HG02678 (cell line): ENCODE results near the gene ABO.
"Not testable (repeated sequence)": the region's sequence is repeated elsewhere in the genome, so short reads cannot be mapped to it uniquely, and the experiment has no call there.

ENCODE experiments used
- ATAC-seq: cut with Tn5 transposase; IDR thresholded peaks from one replicate; pipeline ENCODE4 v1.9.1; 2021; ENCODE audit warnings: mild to moderate bottlenecking, moderate library complexity; ENCODE audit not compliant: unreplicated experiment

The ABO gene

DNA sequence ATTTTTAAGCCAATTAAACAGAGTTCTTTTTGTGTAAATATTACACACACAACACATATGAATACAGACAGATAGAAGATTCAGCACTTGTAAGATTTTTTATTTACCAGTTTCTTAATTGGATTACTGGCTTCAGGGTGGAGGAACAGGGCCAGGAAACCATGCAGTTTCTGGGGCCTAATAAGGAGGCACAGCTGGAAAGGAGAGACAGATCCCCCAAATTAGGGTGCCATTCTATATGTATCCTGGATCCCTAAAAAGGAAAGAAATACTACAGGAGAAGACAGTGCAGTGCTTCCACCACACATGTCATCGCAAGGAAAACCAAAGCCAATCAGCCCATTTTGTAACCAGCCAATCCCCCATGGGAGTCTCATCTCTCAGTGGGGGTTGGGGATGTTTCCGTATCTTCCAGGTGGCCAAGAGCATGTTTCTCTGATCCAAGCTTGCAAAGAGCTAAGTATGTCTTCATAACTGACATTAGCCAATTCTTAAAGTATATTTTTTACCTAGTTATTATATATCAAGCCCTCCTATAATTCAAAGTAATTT lies 15.8 kb upstream of the ABO start:
- no peak for ATAC-seq

GRCh38 chr9:133286523-133286922 lies 11.5 kb upstream of the ABO start:
- ATAC-seq: no peak

DNA sequence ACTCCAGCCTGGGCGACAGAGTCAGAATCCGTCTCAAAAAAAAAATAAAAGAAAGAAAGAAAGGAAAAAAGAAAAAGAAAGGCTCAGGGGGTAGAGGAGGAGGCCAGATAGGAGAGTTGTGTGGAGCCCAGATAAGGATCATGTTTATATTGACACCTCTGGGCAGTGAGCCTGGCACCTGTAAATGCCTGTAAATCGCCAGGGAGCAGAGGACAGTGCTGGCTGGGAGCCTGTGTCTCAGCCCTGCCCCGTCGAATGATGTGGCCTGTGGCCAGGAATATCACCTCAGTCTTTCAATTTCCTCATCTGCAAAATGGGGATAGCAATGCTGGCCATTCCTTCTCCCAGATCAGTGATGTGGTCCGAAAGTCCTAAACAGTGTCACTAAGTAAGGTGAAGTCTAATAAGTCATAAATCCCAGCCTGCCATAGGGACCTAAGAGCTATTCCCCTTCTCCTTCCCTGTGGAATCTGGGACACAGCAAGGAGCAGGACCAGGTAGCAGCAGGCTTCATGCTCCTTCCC lies 10.3 kb upstream of the ABO start:
- ATAC-seq: no peak

DNA sequence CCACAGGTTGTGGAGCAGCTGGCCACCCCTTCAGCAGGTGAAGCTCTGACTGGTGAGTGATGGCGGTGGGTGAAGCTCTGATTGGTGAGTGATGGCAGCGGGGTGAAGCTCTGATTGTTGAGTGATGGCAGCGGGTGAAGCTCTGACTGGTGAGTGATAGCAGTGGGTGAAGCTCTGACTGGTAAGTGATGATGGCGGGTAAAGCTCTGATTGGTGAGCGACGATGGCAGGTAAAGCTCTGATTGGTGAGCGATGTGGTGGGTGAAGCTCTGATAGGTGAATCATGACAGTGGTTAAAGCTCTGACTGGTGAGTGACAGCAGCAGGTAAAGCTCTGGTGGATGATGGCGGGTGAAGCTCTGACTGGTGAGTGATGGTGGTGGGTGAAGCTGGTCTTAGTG lies 9.4 kb upstream of the ABO start:
- no peak for ATAC-seq

- ATAC-seq: not testable (repeated sequence)
Observed at GRCh38 chr9:133283255-133284032, 8.4 kb upstream of the ABO start.

DNA sequence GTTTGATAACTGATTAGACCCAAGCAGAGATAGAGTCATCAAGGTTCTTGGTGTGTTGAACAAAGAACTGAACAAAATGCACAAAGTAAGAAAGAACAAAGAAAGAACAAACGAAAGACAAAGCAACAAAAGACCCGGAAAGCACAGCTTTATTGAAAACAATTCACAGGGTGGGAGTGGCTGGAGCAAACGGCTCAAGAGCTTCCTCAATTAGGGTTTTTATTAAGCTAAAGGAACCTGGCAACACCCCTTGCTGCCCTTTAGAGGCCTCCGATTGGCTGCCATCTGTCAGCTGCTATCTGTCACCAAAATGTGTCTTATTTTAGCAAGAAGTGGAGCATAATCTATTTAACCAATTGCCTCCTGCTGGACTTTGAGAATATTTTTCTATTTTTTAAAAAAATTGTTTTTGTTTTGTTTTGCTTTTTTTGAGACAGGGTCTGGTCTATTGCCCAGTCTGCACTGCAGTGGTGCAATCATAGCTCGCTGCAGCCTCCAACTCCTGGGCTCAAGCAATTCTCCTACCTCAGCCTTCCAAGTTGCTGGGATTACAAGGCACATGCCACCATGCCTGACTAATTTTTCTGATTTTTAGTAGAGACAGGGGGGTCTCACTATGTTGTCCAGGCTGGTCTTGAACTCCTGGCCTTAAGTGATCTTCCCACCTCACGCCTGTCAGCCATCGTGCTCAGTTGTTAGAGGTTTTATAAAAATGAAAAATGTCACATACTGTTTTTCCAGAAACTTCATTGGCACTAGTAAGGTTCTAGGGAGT lies 7.7 kb upstream of the ABO start:
- no peak for ATAC-seq

- ATAC-seq: no peak
Observed at GRCh38 chr9:133280392-133280791, 5.4 kb upstream of the ABO start.

GRCh38 chr9:133278161-133279114 lies 3.4 kb upstream of the ABO start:
- no peak for ATAC-seq

GRCh38 chr9:133277467-133277866 lies 2.5 kb upstream of the ABO start:
- no peak for ATAC-seq

GRCh38 chr9:133276923-133277322 lies 1.9 kb upstream of the ABO start:
- ATAC-seq: no peak

- no peak for ATAC-seq
Observed at GRCh38 chr9:133276001-133276884, 1.2 kb upstream of the ABO start.

- no peak for ATAC-seq
Observed at GRCh38 chr9:133274236-133275104, 531 bp downstream of the ABO start.

DNA sequence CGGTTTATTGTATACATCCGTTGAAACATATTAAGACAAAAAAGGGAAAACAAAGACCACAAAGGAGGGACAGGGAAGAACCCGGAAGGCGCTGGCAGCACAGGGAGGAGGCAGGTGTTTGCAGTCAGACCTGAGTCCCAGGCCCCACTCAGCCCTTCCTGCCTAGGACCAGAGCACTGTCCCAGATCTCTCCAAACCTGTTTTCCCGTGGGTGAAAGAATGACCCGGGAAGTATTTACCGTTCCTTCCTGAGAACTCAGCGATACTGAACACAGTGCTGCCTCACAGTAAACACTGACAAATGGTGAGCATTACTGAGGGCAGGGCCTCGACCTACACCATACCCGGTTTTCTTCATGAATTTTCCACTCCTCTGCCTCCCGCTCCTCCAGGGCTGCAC lies 1.2 kb downstream of the ABO start:
- no peak for ATAC-seq

GRCh38 chr9:133273098-133273497 lies 1.9 kb downstream of the ABO start:
- ATAC-seq: no peak

DNA sequence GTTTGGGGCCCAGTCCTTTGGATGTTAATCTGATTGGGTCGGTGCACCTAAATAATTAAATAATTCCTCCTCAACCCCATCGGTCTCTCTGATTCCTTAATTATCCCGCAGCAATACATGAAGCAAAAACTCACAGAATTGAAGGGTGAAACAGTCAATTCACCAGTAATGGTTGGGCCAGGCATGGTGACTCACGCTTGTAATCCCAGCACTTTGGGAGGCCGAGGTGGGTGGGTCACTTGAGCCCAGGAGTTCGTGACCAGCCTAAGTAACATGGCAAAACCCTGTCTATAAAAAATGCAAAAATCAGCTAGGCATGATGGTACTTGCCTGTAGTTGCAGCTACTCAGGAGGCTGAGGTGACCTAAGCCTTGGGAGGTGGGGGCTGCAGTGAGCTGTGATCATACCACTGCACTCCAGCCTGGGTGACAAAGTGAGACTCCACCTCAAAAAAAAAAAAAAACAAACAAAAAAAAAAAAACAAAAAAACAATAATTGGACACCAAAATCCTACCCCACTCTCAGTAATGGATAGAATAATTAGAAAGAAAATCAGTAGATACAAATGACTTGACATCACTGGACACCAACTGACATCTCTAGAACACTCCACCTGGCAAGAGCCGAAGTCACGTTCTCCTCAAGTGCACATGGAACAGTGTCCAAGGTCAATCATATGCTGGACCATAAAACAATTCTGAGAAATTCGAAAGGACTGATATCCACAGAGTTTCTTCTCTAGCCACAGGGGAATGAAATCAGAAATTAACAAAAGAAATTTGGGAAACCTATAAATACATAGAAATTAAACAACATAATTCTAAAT lies 5.3 kb downstream of the ABO start:
- ATAC-seq: no peak

DNA sequence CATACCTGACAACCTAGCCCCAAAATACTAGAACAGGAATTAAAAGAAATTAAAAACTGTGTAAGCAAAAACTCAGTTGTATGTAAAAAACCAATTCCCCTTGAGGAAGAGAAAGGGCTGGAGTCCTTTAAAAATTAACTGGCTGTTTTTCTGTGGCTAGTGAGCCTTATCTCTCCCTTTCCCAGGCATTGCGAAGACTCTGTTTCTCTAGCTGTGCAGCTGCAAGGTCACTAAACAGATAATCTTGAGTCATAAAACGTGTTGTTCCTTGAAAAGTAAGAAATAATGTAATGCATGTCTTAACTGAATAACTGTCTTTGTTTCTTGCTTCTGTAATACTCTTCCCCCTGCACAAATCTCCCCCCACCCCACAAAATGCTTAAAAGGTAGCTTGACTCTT lies 5.9 kb downstream of the ABO start:
- not testable (repeated sequence) for ATAC-seq

DNA sequence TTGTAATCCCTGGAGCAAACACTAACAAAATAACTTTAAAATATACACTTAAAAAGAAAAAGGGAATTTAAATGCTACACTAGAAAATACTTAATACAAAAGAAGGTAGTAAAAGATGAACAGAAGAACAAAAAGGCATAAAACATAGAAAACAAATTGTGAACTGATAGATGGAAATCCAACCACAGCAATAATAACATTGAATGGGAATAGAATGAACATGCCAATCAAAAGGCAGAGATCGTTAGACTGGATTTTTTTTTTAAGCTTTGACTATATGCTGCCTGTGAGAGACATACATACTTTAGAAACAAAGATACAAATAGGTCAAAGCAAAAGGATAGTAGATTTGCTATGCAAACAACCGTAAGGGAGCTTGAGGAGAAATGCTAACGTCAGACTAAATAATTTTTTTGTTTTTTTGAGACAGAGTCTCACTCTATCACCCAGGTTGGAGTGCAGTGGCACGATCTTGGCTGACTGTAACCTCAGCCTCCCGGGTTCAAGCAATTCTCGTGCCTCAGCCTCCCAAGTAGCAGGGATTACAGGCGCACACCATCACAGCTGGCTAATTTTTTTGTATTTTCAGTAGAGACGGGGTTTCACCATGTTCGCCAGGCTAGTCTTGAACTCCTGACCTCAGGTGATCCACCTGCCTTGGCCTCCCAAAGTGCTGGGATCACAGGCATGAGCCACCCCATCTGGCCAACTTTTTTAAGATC lies 6.5 kb downstream of the ABO start:
- no peak for ATAC-seq
